GM19240 (cell line): Measurements from ENCODE around the gene INSR.
"Not testable (repeated sequence)": the region's sequence is repeated elsewhere in the genome, so short reads cannot be mapped to it uniquely, and the experiment has no call there.

Source experiments
- DNase-seq: peaks from one replicate; pipeline ENCODE4 v3.0.0; 2011; ENCODE audit warnings: low spot score; ENCODE audit not compliant: insufficient read length

Gene INSR

GRCh38 chr19:7293762-7294557 lies at the start of gene INSR:
TSS of gene INSR (minus strand) at chr19:7294414. CDS start at chr19:7293891, 523 bp downstream.
- DNase-seq = peak; percentile 92

GRCh38 chr19:7342143-7342542 lies 47.9 kb upstream of the INSR start:
- DNase-seq = no peak

GRCh38 chr19:7340959-7341837 lies 47.0 kb upstream of the INSR start:
- no peak for DNase-seq

- no peak for DNase-seq
Measured at GRCh38 chr19:7337380-7338194, 43.4 kb upstream of the INSR start.

GRCh38 chr19:7336321-7336973 lies 42.2 kb upstream of the INSR start:
- no peak for DNase-seq

GRCh38 chr19:7333198-7334118 lies 39.2 kb upstream of the INSR start:
- DNase-seq = no peak

- no peak for DNase-seq
Measured at GRCh38 chr19:7331446-7331845, 37.2 kb upstream of the INSR start.

GRCh38 chr19:7328647-7329046 lies 34.4 kb upstream of the INSR start:
- no peak for DNase-seq

GRCh38 chr19:7327802-7328201 lies 33.6 kb upstream of the INSR start:
- DNase-seq = no peak

- no peak for DNase-seq
Measured at GRCh38 chr19:7326105-7326877, 32.1 kb upstream of the INSR start.

GRCh38 chr19:7318176-7318575 lies 24.0 kb upstream of the INSR start:
- no peak for DNase-seq

- no peak for DNase-seq
Measured at GRCh38 chr19:7312816-7313215, 18.6 kb upstream of the INSR start.

GRCh38 chr19:7311911-7312310 lies 17.7 kb upstream of the INSR start:
- no peak for DNase-seq

GRCh38 chr19:7308327-7308726 lies 14.1 kb upstream of the INSR start:
- DNase-seq = not testable (repeated sequence)

- no peak for DNase-seq
Measured at GRCh38 chr19:7307590-7308218, 13.5 kb upstream of the INSR start.

- DNase-seq = no peak
Measured at GRCh38 chr19:7304200-7304599, 10.0 kb upstream of the INSR start.

- DNase-seq = no peak
Measured at GRCh38 chr19:7303470-7303869, 9.3 kb upstream of the INSR start.

- no peak for DNase-seq
Measured at GRCh38 chr19:7301525-7301924, 7.3 kb upstream of the INSR start.

GRCh38 chr19:7297742-7298141 lies 3.5 kb upstream of the INSR start:
- no peak for DNase-seq
